ENCODE results near the gene CNTNAP3. TPM values are rescaled to one million over a fixed set of nuclear protein-coding genes. Genes with fewer than 3 reads are reported as not detected.

The CNTNAP3 gene
- total RNA-seq, 1 donor from 2014 or later = 27.2 TPM

Other genes with a start within 250 kb of the CNTNAP3 start
- not detected in 2 replicates for gene SPATA31A1, start 67.5 kb upstream of the CNTNAP3 start, total RNA-seq